GM18868 (cell line): ENCODE measurements around the gene LMTK2.
A peak's percentile ranks its signal among the peaks of the same experiment; 100 is the strongest.
"Not testable (repeated sequence)": the region's sequence is repeated elsewhere in the genome, so short reads cannot be mapped to it uniquely, and the experiment has no call there.

ENCODE experiments used
- ATAC-seq: cut with Tn5 transposase; IDR thresholded peaks from one replicate; pipeline ENCODE4 v1.9.1; 2021; ENCODE audit warnings: mild to moderate bottlenecking, moderate library complexity; ENCODE audit not compliant: unreplicated experiment

Gene LMTK2

GRCh38 chr7:98215561-98216495 is 109.2 kb downstream of the LMTK2 start:
- no peak for ATAC-seq

GRCh38 chr7:98216941-98217622 is 110.4 kb downstream of the LMTK2 start:
- no peak for ATAC-seq

GRCh38 chr7:98217623-98218582 is 111.2 kb downstream of the LMTK2 start:
- peak; percentile 36 for ATAC-seq

- ATAC-seq = not testable (repeated sequence)
Observed at GRCh38 chr7:98219382-98219781, 112.7 kb downstream of the LMTK2 start.

GRCh38 chr7:98221611-98222532 is 115.2 kb downstream of the LMTK2 start:
- ATAC-seq = no peak

GRCh38 chr7:98222533-98223195 is 116.0 kb downstream of the LMTK2 start:
- ATAC-seq = no peak

- ATAC-seq = no peak
Observed at GRCh38 chr7:98223351-98223897, 116.8 kb downstream of the LMTK2 start.

GRCh38 chr7:98223898-98224700 is 117.4 kb downstream of the LMTK2 start:
- ATAC-seq = no peak

- ATAC-seq = no peak
Observed at GRCh38 chr7:98224701-98225181, 118.1 kb downstream of the LMTK2 start.

GRCh38 chr7:98225913-98226614 is 119.4 kb downstream of the LMTK2 start:
- no peak for ATAC-seq

GRCh38 chr7:98227939-98228338 is 121.3 kb downstream of the LMTK2 start:
- no peak for ATAC-seq

- ATAC-seq = no peak
Observed at GRCh38 chr7:98228801-98229200, 122.1 kb downstream of the LMTK2 start.

- ATAC-seq = no peak
Observed at GRCh38 chr7:98229441-98229840, 122.8 kb downstream of the LMTK2 start.

GRCh38 chr7:98229991-98230745 is 123.5 kb downstream of the LMTK2 start:
- ATAC-seq = no peak

- ATAC-seq = no peak
Observed at GRCh38 chr7:98230746-98231471, 124.2 kb downstream of the LMTK2 start.
